Measurements from ENCODE around the gene POLR3C. TPM values are rescaled to one million over a fixed set of nuclear protein-coding genes. Genes with fewer than 3 reads are reported as not detected.

Gene POLR3C
- total RNA-seq, 6 experiments from 2014 or later: 31.4 to 39.1 (median 35.1) TPM

DNA sequence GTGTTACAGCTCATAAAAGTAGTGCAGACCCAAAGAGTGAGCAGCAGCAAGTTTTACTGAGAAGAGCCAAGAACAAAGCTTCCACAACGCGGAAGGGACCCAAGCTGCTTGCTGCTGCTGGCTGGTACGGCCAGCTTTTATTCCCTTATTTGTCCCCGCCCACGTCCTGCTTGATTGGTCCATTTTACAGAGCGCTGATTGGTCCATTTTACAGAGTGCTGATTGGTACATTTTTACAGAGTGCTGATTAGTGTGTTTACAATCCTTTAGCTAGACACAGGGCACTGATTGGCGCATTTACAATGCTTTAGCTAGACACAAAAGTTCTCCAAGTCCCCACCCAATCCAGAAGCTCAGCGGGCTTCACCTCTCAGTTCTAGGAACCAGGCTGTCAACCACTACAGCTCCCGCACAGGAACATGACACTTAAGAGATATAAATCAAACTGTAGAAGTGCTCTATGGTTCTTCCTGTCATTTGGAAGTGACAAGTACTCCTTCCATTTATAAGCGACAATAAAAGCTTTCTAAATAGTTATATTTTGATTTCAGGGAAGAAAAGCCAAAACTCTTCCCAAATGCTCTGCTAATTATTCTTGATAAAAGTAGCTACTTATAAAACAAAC, 28.6 kb upstream of the POLR3C start:
- no peak overlapping the region for H3K27ac Mint-ChIP-seq
- DNase-seq: no peak
- TF ChIP-seq CTCF (IDR thresholded peaks at IDR 0.05): no peak
- H3K4me1 Mint-ChIP-seq (ENCODE audit: low read depth): peaks cover 17% of the 10 kb centered on the region
- H3K4me3 Mint-ChIP-seq: no peak overlapping the region
- no peaks in the 10 kb centered on the region for H3K27me3 Mint-ChIP-seq (ENCODE audit: insufficient read depth)
- H3K36me3 Mint-ChIP-seq (ENCODE audit: low read depth): peaks cover 59% of the 10 kb centered on the region
- H3K9me3 Mint-ChIP-seq: peaks cover 22% of the 10 kb centered on the region

DNA sequence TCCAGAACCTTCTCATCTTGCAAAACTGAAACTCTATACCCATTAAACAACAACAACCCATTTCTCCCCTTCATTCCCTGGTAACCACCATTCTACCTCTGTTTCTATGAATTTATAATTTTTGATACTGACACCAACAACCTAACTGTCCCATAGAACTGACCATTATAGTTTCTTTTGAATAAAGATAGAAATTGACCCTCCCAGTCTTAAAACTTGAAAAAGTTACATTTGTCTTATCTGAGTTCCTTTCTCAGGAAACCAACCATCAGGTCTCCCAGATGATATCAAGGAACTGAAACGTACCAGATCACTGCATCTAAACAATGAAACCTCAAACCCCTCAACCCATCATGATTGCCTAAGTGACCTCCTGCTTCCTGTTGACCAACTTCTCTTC, 27.2 kb upstream of the POLR3C start:
- DNase-seq: no peak
- no peaks in the 10 kb centered on the region for H3K27me3 Mint-ChIP-seq (ENCODE audit: insufficient read depth)
- peaks cover 67% of the 10 kb centered on the region for H3K36me3 Mint-ChIP-seq (ENCODE audit: low read depth)
- no peak overlapping the region for H3K4me3 Mint-ChIP-seq
- no peak for TF ChIP-seq CTCF (IDR thresholded peaks at IDR 0.05)
- H3K9me3 Mint-ChIP-seq: peaks cover 22% of the 10 kb centered on the region
- H3K27ac Mint-ChIP-seq: no peak overlapping the region
- H3K4me1 Mint-ChIP-seq (ENCODE audit: low read depth): peaks cover 26% of the 10 kb centered on the region

GRCh38 chr1:145799806-145800205, 24.2 kb upstream of the POLR3C start:
- H3K27me3 Mint-ChIP-seq (ENCODE audit: insufficient read depth): no peaks in the 10 kb centered on the region
- no peak overlapping the region for H3K27ac Mint-ChIP-seq
- H3K9me3 Mint-ChIP-seq: peaks cover 22% of the 10 kb centered on the region
- DNase-seq: no peak
- peaks cover 62% of the 10 kb centered on the region for H3K36me3 Mint-ChIP-seq (ENCODE audit: low read depth)
- TF ChIP-seq CTCF (IDR thresholded peaks at IDR 0.05): no peak
- H3K4me1 Mint-ChIP-seq (ENCODE audit: low read depth): peaks cover 49% of the 10 kb centered on the region
- H3K4me3 Mint-ChIP-seq: no peak overlapping the region

GRCh38 chr1:145804235-145805045, 19.6 kb upstream of the POLR3C start:
- no peak for DNase-seq
- Mint-ChIP-seq H3K4me3 (no peak overlapping the region), H3K36me3 (ENCODE audit: low read depth) (peaks cover 22% of the 10 kb centered on the region), H3K27me3 (ENCODE audit: insufficient read depth) (no peaks in the 10 kb centered on the region), H3K9me3 (no peaks in the 10 kb centered on the region), H3K27ac (no peak overlapping the region), H3K4me1 (ENCODE audit: low read depth) (peaks cover 72% of the 10 kb centered on the region)
- no peak for TF ChIP-seq CTCF (IDR thresholded peaks at IDR 0.05)

DNA sequence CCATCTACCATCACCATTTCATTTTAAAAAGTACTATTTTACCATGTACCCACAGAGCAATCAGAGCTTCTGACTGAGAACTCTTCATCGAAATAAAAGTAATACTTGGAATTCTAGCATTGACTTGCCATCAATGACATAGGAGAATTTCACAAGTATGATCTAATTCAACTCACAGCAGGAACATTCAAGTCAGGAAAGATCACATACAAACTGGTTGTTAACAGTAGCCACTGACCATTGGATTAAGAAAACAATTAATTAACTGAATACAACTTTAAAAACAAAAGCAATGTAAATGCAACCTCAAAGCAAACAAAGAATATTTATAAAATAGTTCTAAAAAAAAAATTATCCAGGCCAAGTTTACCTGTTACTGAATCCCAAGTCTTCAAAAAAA, 18.9 kb upstream of the POLR3C start:
- H3K4me1 Mint-ChIP-seq (ENCODE audit: low read depth): peaks cover 65% of the 10 kb centered on the region
- no peak for DNase-seq

More for the DNA sequence above, 18.9 kb upstream of the POLR3C start:
- no peaks in the 10 kb centered on the region for H3K27me3 Mint-ChIP-seq (ENCODE audit: insufficient read depth)
- no peak for TF ChIP-seq CTCF (IDR thresholded peaks at IDR 0.05)
- H3K9me3 Mint-ChIP-seq: no peaks in the 10 kb centered on the region
- H3K4me3 Mint-ChIP-seq: no peak overlapping the region
- no peak overlapping the region for H3K27ac Mint-ChIP-seq
- H3K36me3 Mint-ChIP-seq (ENCODE audit: low read depth): peaks cover 15% of the 10 kb centered on the region

All from HFFc6 (cell line).